ENCODE measurements around the gene PCMTD2. TPM values are rescaled to one million over a fixed set of nuclear protein-coding genes. Genes with fewer than 3 reads are reported as not detected.

PCMTD2 gene
- total and polyA plus RNA-seq, 2 experiments from 2014 or later: 33.8 to 76.1 TPM

GRCh38 chr20:64283646-64284045 is 28.1 kb downstream of the PCMTD2 start:
- no peak for ATAC-seq
- Histone ChIP-seq H2AFZ (no peak overlapping the region), H3K9me2 (ENCODE audit: insufficient read depth) (no peaks in the 10 kb centered on the region), H4K20me1 (replicated peaks; ENCODE audit: insufficient read depth) (no peaks in the 10 kb centered on the region), H3K27ac (ENCODE audit: low read depth) (no peak overlapping the region), H3K79me2 (replicated peaks; ENCODE audit: insufficient read depth) (no peaks in the 10 kb centered on the region), H3F3A (replicated peaks; ENCODE audit: low read depth) (peaks cover 10% of the 10 kb centered on the region; the same call in 1 of the 2 replicates), H3K4me3 (no peak overlapping the region), H3K27me3 (ENCODE audit: insufficient read depth) (no peaks in the 10 kb centered on the region), H3K36me3 (ENCODE audit: insufficient read depth) (peaks cover 7% of the 10 kb centered on the region), H3K4me2 (no peak overlapping the region), H3K4me1 (ENCODE audit: insufficient read depth) (no peaks in the 10 kb centered on the region)
- Mint-ChIP-seq H3K4me1 (no peaks in the 10 kb centered on the region), H3K27me3 (ENCODE audit: insufficient read depth, low read depth, poor library complexity) (peaks cover 19% of the 10 kb centered on the region), H3K9me3 (peaks cover 67% of the 10 kb centered on the region), H3K36me3 (ENCODE audit: low read depth) (peaks cover 38% of the 10 kb centered on the region), H3K4me3 (no peak overlapping the region), H3K27ac (no peak overlapping the region)
- DNase-seq (ENCODE audit: low spot score): no peak
- no peak for TF ChIP-seq JUNB (IDR thresholded peaks at IDR 0.05; ENCODE audit: unreplicated experiment)
- TF ChIP-seq EZH2phosphoT487 (IDR thresholded peaks at IDR 0.05; ENCODE audit: unreplicated experiment): no peak
- TF ChIP-seq STAT1 (IDR thresholded peaks at IDR 0.05; ENCODE audit: unreplicated experiment): no peak
- TF ChIP-seq NANOG (IDR thresholded peaks at IDR 0.05; ENCODE audit: borderline replicate concordance): no peak
- TF ChIP-seq REST (IDR thresholded peaks at IDR 0.05; ENCODE audit: unreplicated experiment): no peak
- no peak for TF ChIP-seq CTCF (conservative IDR thresholded peaks at IDR 0.05; ENCODE audit: low read depth in 2 of 2)
- TF ChIP-seq ZNF462 (CRISPR knock-in tag; IDR thresholded peaks at IDR 0.05): no peak
- no peak for TF ChIP-seq POLR2AphosphoS5 (IDR thresholded peaks at IDR 0.05; ENCODE audit: low read depth)
- TF ChIP-seq EZH2 (IDR thresholded peaks at IDR 0.05; ENCODE audit: low read depth, unreplicated experiment): no peak
- TF ChIP-seq ETS1 (IDR thresholded peaks at IDR 0.05): no peak
- no peak for TF ChIP-seq CREB1 (CRISPR knock-in tag; IDR thresholded peaks at IDR 0.05; ENCODE audit: low read depth)
- TF ChIP-seq ZNF331 (CRISPR knock-in tag; IDR thresholded peaks at IDR 0.05; ENCODE audit: low read depth): no peak
- TF ChIP-seq ZNF114 (CRISPR knock-in tag; IDR thresholded peaks at IDR 0.05): no peak
